ENCODE measurements around the gene SIT1.
A peak's percentile ranks its signal among the peaks of the same experiment; 100 is the strongest.

The SIT1 gene, protein sequence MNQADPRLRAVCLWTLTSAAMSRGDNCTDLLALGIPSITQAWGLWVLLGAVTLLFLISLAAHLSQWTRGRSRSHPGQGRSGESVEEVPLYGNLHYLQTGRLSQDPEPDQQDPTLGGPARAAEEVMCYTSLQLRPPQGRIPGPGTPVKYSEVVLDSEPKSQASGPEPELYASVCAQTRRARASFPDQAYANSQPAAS

DNA sequence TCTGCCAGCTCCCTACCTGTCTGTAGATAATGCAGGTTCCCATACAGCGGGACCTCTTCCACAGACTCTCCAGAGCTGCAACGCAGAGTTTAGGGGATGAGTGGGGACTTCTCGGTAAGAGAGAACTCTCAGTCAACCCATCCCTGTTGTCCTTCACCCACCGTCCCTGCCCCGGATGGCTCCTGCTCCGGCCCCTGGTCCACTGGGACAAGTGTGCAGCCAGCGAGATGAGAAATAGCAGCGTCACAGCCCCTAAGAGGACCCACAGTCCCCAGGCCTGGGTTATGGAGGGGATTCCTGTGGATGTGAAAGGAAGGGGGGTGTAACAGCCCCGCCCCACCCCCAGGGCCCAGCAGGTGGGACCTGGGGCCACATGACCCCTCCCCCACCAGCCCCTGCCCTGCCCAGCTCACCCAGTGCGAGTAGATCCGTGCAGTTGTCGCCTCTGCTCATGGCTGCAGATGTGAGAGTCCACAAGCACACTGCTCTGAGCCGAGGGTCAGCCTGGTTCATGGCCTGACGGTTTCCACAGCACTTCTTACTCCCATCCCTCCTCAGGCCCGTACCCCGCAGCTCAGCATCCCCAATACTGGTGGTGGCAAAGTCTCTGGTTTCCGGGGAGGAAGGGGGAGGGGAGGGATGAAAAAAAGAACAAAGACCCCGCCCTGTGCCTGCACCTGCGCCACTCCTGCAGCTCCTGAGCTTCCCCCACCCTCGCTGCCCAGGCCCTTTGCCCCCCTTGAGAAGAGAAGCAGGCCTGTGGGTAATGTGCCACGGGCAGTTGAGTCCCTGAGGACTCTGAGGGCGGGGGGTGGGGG lies at the start of gene SIT1:
Gene SIT1, minus strand, starts transcription at position 591 of the 818 bp plus-strand sequence. Its CDS starts 78 bp downstream, at position 513.
- no peak for DNase-seq (ENCODE audit: low spot score)

DNA sequence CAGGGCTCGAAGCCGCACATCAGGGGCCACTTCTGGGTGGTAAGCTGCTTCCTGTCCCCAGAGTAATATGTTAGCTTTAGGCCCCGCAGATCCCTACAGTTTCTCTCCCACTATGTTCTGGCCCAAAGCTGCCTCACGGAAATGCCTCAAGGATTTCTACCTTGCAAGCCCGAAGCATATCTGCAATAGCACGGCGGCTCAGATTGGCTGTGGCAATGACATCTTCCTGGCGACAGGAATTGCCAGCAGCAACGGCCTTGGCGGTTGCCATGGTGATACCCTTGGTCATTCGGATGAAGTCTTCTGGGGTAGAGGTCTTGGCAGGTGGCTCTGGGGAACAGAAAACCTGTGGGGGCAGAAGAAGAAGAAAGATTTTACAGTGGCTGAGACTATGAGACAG lies 49.3 kb upstream of the SIT1 start:
- no peak for DNase-seq (ENCODE audit: low spot score)

DNA sequence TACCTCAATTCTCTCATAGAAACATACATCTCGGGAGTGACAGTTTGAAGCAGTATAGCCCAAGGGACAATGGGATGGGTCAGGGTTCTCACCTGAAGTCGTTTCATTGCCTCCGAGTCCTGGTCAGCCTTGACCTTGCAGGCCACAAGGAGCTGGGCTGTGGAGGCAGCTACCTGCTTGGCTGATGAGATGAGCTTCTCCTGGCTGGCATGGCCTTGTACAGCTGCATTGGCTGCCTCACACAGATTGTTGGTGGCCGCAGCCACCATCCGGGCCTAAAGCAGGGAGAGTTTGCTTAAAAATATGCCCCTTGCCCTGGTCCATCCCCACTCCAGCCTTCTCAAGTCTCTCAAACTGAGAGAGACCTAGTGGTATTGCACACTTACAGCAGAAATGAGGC lies 47.5 kb upstream of the SIT1 start:
- DNase-seq (ENCODE audit: low spot score) = no peak

DNA sequence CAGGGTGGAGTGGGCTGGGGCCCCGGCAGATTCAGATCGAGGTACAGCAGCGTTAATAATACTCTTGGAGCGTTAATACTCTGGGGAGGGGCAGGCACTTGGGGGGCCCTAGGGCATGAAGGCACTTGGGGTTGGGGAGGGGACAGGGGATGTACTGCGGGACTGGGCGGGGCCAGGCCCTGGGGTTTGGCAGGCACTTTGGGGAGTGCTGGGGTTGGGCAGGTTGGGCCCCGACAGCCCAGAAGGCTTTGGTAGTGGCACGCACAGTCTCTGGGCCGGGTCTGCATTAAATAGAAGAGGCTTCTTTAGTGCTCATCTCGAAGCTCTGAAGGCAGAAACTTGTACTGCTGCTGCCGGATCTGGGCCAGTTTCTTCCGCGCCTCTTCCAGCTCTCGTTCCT lies 46.8 kb upstream of the SIT1 start:
- no peak for DNase-seq (ENCODE audit: low spot score)

DNA sequence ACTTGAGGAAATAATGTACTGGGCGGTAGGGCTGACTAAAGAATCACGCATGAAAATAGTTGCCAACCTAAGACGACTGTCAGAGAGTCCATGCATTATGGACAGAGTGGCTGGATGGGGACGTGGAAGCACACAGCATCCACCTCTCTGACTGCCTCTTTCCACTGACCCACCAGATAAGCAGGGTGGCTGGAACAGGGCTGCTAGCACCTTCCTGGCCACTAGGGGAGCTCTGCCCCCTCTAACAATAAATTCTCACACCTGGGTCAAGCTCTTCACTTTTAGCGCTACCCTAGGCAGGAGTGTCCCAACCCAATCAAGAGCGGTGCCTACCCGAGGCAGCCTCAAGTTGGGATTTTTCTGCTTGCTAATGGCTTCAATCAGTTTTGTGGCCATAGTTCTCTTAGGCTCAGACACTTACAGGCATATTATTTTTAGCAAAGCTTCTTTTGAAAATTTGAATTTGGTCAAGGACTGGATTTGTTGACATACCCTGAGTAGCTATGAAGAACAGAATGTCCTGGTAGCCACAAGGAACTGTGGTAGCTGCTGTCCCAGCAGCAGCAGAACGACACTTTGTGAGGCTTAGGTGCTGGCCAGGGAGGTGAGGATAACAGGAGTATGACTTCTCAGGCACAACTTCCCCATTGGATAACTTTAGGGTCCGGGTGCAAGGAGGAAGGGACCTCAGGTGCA lies 45.9 kb upstream of the SIT1 start:
- peak; percentile 48 for DNase-seq (ENCODE audit: low spot score)

DNA sequence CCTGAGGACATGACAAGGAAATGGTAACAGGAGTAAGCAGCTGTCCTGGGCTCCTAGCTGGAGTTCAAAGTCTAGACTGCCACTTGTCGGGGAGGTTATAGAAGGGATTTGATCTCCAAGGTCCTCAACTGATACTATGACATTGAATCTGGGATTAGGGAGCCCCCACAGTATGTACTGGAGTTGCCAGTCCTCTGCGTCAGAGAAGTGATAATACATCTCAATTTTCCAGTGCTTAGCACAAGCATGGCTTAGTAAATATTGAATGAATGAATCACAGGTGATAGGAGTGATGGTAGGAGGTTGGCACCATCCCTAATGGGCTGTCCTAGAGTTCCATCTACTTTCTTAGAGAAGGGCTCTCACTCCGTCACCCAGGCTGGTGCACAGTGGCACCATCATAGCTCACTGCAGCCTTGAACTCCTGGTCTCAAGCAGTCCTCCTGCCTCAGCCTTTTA lies 45.2 kb upstream of the SIT1 start:
- no peak for DNase-seq (ENCODE audit: low spot score)

DNA sequence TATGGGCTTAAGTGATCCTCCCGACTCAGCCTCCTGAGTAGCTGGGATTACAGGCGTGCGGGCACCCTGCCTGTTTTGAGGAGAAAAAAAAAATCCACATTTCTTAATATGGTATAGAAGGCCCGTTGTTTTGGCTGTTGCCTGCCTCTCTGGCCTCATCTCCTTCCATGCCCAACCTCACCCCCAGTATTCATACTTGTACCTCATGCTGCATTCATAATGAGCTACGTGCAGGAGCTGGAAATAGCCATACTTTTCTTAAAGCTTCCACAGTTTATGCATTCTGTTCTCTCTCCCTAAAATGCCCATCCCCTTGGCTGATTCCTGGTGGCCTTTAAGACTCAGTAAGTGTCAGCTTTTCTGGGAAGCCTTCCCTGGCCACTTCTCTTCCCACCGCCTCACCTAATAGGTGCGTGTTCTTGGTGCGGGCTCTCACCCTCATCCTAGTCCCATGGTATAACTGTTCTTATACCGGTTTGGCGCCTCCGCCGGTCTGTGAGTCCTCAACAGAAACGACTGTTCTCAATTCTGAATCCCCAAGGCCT lies 41.1 kb upstream of the SIT1 start:
- no peak for DNase-seq (ENCODE audit: low spot score)

DNA sequence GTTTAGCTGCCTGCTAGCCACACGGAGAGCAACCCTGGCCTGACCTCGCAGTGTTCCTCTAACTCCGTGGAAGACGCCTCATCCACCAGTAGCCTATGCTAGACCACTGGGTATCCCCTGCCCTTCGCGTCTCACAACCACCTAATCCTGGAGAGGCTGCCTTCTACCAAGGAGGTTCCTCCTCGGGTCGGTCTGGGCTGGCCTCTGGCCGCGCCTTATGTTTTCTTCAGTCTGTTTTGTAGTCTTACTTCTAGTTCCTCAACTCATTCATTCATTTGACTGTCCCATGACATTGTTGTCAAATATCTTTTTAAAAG lies 40.6 kb upstream of the SIT1 start:
- no peak for DNase-seq (ENCODE audit: low spot score)

DNA sequence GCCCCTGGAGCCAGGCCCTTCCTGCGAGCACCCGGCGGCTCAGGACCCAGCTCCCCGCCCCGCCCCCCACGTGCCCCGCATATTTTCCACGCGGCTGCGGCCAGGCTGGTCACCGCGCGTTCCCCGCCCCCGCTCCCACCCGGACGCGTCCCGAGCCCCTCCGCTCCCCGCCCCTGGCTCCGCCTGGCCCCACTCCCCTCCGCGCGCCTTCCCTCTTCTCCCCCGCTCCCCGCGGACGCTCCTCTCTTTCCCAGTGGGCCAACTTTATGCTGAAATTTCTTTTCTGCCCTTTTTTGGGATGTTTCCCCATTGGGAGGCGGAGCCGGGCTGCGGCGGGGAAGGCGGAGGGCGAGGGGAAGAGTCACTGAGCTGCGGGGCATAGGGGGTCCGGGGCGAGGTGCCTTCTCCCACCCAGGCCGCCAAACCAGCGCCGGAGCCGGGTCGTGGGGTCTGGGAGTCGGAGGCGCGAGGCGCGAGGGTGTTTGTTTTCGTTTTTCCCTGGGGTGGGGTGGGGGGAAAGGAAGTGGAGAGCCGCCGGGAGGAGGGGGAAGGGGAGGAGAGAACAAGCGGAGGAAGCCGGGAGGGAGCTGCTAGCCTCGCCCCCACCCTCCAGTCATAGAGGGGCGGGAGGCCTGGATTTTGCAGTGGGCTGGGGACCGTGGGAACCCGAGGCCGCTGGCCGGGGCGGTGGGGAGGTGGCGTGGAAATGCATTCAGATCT lies 40.0 kb upstream of the SIT1 start:
- DNase-seq (ENCODE audit: low spot score) = peak; percentile 55

DNA sequence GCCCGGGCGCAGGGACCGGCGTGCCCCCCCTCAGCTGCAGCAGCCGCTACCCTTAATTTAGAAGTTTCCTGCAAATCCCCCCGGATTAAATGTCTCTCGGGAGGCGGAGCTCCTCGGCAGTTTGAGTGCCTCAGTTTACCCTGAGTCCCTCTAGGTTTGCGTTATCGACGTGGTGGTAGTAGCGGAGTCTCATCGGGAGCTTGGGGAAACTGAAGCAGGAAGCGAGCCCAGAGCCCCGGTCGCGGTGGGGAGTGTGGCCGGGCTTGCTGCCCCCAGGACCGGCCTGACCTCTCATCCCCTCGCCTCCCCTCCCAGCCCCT lies 39.5 kb upstream of the SIT1 start:
- no peak for DNase-seq (ENCODE audit: low spot score)

DNA sequence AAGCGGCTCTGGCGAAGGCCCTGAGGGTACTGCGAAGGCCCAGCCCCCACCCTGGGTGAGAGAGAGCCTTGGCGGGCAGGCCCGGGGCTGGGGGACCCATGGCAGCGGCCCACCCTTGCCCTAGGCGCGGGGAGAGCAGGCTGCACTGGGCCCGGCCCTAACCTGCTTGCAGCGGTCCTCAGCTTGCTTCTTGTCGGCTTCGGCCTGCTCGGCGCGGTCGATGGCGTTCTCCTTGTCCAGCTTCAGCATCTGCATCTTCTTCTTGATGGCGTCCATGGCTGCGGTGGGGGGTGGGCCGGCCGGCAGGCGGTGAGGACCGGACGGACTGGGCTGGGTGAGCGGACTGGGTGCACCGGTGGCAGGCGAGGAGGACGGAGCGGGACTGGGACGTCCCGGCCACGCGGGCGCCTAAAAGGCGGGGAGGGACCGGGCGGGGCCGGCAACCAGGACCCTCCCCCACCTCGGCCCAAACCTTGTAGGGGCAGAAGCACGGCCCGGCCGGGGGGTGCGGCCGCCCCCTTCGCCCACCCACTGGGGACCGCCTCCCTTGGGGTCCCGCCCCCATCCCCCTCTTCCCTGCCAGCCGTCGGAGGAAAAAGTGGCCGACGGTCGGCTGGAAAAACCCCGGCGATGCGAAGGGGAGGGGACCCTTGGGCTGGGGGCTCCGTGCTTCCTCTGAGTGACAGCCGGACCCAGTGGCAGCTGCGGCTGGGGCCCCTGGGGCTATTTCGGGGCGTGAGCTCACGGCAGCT lies 39.0 kb upstream of the SIT1 start, which contains the start of gene TPM2:
Gene TPM2, minus strand, starts transcription at position 384 of the 752 bp plus-strand sequence. Its CDS starts 108 bp downstream, at position 276.
- no peak for DNase-seq (ENCODE audit: low spot score)

DNA sequence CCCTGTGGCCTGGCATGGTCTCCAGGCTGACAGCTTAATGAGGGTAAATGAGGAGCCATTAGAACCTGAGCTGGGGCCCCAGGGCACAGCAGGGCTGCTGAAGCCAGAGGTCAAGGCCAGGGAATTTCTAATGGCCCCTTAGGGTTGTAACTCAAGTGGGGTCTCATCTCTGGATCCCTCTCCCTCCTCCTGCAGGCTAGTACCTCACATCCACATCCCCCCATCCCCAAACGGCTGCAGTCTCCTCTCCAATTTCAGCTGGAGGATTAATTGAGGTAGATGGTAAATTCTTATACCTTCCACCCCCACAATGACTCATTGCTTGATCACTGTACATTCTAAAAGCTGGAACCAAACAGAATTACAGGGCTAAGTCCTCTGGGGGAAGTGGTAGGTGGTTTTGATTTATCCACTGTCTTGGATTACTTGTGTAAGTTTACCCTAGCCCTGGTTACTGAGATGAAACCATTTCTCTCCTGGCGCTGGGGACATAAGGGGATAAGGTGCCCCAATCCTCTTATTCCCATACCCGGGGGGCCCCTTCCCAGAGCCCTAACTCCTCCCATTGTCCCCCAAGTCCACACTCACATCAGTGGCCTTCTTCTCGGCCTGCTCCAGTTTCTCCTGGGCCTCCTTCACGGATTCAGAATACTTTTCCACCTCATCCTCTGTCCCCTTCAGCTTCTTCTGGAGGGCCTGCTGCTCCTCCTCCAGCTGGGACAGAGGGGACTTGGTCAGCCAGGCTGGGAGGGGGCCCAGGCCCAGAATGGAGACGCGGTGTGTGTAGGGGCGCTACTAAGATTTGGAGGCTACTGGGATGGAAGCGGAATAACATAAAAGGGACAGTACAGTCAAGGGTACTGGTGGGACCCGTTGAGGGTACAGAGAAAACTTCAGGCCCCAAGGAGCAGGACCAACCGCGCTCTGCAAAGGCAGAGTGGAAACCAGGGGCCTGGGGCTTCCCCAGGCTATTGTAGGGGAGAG lies 38.1 kb upstream of the SIT1 start:
- peak; percentile 89 for DNase-seq (ENCODE audit: low spot score)

DNA sequence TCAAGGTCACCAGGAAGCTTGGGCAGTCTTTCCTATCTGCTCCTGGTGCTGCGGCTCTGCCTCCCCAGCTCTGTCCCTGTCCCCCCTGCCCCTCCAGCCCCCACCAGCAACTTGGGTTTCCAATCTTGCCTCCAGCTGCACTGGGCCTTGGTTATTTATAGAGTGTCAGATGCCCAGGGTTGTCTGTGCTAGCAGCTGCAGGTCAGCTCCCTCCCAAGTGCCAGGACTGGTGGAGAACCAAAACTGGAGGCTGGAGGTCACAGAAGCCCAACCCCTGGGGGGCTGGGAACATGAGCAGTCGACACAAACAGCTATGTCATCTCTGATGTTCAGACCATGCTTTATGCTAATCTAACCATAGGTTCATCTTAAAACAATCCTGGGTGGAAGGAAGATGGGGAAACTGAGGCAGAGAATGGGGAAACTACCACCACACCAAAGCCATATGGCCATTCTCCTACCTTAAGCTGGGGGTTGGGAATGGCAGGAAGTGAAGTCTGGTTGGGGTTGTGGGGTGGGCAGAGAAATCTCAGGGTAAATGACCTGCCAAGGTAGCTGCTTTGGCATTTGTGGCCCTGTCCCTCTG lies 37.3 kb upstream of the SIT1 start:
- DNase-seq (ENCODE audit: low spot score) = no peak

DNA sequence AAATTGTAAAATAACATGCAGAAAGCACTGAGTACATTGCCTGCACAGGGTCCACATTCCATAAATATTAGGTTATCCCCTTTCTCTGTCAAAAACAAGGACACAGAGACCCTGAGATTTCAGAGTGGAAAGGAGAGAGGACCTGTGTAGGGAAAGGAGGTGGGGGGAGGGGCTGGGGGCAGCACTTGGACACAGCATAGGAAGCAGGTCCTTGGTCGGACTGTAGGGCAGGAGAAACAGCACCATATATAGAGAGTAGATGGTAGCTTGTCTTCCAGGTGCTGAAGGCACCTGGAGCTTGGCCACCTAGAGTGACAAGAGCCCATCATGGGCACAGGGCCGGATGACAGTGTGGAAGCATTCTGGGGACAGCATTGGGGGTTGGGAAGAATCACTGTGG lies 36.6 kb upstream of the SIT1 start:
- DNase-seq (ENCODE audit: low spot score) = no peak

DNA sequence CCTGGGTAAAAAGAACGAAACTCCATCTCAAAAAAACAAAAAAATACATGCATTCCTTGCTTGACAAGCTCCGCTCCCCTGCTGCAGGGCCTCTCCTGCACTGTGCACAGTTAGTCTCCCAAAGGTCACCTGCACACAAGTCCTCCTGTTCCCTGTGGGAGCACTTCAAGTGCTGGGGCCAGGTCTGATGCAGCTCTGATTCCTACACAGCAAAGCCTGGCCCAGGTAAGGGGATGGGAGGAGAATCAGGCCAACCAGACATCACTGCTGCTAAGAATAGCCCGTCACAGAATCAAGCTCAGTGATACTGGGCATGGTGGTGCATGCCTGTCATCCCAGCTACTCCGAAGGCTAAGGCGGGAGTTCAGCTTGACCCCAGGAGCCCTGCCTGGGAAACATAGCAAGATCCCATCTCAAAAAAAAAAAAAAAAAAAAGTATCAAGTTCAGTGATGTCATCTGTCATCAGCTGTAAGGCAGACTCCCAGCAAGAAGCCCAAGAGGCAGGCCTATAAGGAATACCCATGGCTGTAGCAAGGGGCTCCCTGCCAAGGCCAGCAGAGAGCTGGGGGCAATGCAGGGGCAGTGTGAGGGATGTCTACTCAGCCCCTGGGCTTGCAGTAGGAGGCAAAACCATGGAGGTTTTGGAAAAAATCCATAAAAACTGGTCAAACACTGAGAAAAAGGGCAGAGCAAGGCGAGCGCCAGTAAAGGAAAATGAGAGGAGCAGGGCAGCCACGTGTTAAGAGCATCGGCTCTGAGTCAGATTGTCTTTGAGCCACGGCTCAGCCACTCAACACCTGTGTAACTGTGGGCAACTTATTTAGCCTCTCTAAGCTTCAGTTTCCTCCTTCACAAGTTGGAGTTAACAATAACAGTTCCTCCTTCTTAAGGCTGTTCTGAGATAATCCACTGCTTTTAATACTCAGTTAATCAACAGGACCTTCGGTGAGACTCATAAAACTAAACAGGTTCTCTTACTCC lies 35.8 kb upstream of the SIT1 start:
- DNase-seq (ENCODE audit: low spot score) = no peak

DNA sequence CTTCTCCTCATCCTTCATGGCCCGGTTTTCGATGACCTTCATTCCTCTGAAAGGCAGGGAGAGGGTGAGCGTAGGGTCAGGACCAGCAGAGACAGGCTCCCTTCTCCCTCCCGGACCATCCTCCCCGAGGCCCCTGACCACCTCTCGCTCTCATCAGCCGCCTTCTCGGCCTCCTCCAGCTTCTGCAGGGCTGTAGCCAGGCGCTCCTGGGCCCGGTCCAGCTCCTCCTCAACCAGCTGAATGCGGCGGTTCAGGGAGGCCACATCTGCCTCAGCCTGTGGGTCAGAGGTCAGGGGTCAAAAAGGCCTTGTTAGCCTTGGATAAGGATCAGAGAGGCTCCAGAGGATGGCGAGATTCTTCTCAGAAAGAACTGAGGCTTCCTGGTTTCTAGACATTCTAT lies 34.8 kb upstream of the SIT1 start:
- DNase-seq (ENCODE audit: low spot score) = no peak

DNA sequence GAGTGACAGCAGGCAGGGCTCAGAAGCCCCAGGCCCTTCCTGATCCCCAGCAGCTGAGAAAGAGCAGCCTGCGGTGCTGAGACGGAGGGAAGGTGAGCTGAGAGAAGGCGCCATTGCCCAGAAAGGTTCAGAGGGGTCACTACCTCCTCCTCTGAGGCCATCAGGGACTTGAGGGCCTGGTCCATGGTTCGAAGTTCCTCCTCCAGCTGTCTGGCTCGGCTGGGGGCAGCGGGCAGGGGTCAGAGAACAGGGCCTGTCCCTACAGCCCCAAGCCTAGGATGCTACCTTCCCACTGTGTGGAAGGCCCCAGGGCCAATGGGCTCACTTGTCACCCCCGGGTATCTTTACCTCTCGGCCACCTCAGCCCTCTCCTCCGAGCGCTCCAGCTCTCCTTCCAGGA lies 34.2 kb upstream of the SIT1 start:
- DNase-seq (ENCODE audit: low spot score) = no peak

DNA sequence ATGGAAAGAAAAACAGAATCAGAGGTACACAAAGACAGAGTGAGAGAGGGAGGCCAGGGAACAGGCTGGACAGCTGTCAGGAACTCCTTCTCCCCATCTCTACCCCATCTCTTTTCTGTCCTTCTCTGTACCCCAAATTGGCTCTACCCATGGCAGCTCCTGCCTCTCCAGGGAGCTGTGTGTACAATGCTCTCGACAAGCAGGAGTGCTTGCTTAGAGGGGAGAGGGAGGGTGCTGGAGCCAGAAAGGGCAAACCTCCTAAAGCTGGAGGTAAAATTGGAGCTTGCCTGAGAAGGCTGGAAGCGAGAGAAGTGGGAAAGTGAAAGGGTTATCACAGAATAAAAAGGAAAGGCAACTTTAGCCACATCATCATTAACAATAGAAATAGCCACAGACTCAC lies 32.6 kb upstream of the SIT1 start:
- DNase-seq (ENCODE audit: low spot score) = no peak

All from COLO829 (cell line).